IMR-90 (cell line): ENCODE measurements around the gene PFKL. TPM values are rescaled to one million over a fixed set of nuclear protein-coding genes. Genes with fewer than 3 reads are reported as not detected.

Experiments
- ATAC-seq: fragments of 200-7000 bp; cut with Tn5 transposase; 2 replicates; pipeline ENCODE4 v1.9.1; 2020; ENCODE audit warnings: low read depth, mild to moderate bottlenecking, moderate library complexity
- BruUV-seq: library from RNA; stranded (reverse); fragments of 400-500 nt; replicated peaks from 2 replicates; lab custom pipeline; 2021; lab: Mats Ljungman, UMichigan
- CTCF ChIA-PET: fragments of 300-600 bp; formaldehyde crosslinking; extraction: SDS; loops from one replicate; lab custom pipeline; 2021; ENCODE audit warnings: antibody characterized with exemption; lab: Yijun Ruan, JAX
- POLR2A ChIA-PET: fragments of 300-600 bp; sonication (Branson Sonifier 250); formaldehyde crosslinking; loops from one replicate; lab custom pipeline; 2022; ENCODE audit warnings: antibody characterized with exemption; ENCODE audit not compliant: unreplicated experiment; lab: Charles Lee
- DNase-seq: peaks from one replicate; pipeline ENCODE4 v3.0.0; 2013
- H2AFZ ChIP-seq: replicated peaks from 2 replicates; pipeline ENCODE3; 2013; ENCODE audit warnings: low read length, mild to moderate bottlenecking; ENCODE audit not compliant: poor library complexity
- H2AK5ac ChIP-seq: 2 replicates; pipeline ENCODE4 v1.6.1; 2013; ENCODE audit warnings: low read depth, low read length, inconsistent platforms
- H2AK9ac ChIP-seq: replicated peaks from 2 replicates; pipeline ENCODE3; 2013; ENCODE audit warnings: mild to moderate bottlenecking, low read depth, low read length, moderate library complexity; ENCODE audit not compliant: poor library complexity
- H2BK120ac ChIP-seq: 2 replicates; pipeline ENCODE4 v1.6.1; 2013; ENCODE audit warnings: low read depth, low read length, inconsistent platforms
- H2BK15ac ChIP-seq: 3 replicates; pipeline ENCODE4 v1.6.1; 2013; ENCODE audit warnings: low read depth, low read length, inconsistent platforms
- H2BK20ac ChIP-seq: 2 replicates; pipeline ENCODE4 v1.6.1; 2013; ENCODE audit warnings: low read depth, mild to moderate bottlenecking, inconsistent platforms, low read length, moderate library complexity
- H2BK5ac ChIP-seq: 2 replicates; pipeline ENCODE4 v1.6.1; 2013; ENCODE audit warnings: mild to moderate bottlenecking, low read depth, low read length, inconsistent platforms; ENCODE audit not compliant: poor library complexity, severe bottlenecking
- H3K14ac ChIP-seq: replicated peaks from 2 replicates; pipeline ENCODE4 v1.6.1; 2013; ENCODE audit warnings: low read depth, low read length, inconsistent platforms
- H3K18ac ChIP-seq: 2 replicates; pipeline ENCODE4 v1.6.1; 2013; ENCODE audit warnings: low read depth, low read length, control low read depth
- H3K23ac ChIP-seq: 2 replicates; pipeline ENCODE4 v1.6.1; 2013; ENCODE audit warnings: low read depth, low read length, inconsistent platforms
- H3K27ac ChIP-seq: 2 replicates; pipeline ENCODE4 v1.5.1; 2013; ENCODE audit warnings: mild to moderate bottlenecking, control low read depth, low read length; ENCODE audit not compliant: insufficient read depth
- H3K27me3 ChIP-seq: 2 replicates; pipeline ENCODE4 v1.6.1; 2013; ENCODE audit warnings: low read length; ENCODE audit not compliant: control insufficient read depth, insufficient read depth
- H3K36me3 ChIP-seq: 2 replicates; pipeline ENCODE4 v1.6.1; 2013; ENCODE audit warnings: low read length, mixed read lengths; ENCODE audit not compliant: control insufficient read depth, insufficient read depth
- H3K4ac ChIP-seq: 2 replicates; pipeline ENCODE4 v1.6.1; 2013; ENCODE audit warnings: low read depth, low read length, inconsistent platforms
- H3K4me1 ChIP-seq: 2 replicates; pipeline ENCODE4 v1.6.1; 2013; ENCODE audit warnings: low read length, mixed read lengths; ENCODE audit not compliant: control insufficient read depth, insufficient read depth
- H3K4me2 ChIP-seq: 2 replicates; pipeline ENCODE4 v1.6.1; 2013; ENCODE audit warnings: low read depth, mild to moderate bottlenecking, control low read depth, low read length, moderate library complexity
- H3K4me3 ChIP-seq: 2 replicates; pipeline ENCODE4 v1.5.1; 2013; ENCODE audit warnings: low read depth, mild to moderate bottlenecking, control low read depth, low read length, moderate library complexity; ENCODE audit not compliant: insufficient read depth
- H3K56ac ChIP-seq: 2 replicates; pipeline ENCODE4 v1.6.1; 2013; ENCODE audit warnings: low read length, inconsistent platforms; ENCODE audit not compliant: insufficient read depth; ENCODE audit errors: extremely low read depth
- H3K79me1 ChIP-seq, 2 experiments: 2 replicates each; pipeline ENCODE4 v1.6.1; 2013; ENCODE audit warnings: low read length in 2 of 2, inconsistent platforms in 1 of 2, low read depth in 1 of 2
- H3K9ac ChIP-seq: 2 replicates; pipeline ENCODE4 v1.6.1; 2013; ENCODE audit warnings: low read depth, low read length, control low read depth
- H3K9me1 ChIP-seq: 2 replicates; pipeline ENCODE4 v1.6.1; 2013; ENCODE audit warnings: low read length, inconsistent platforms; ENCODE audit not compliant: insufficient read depth
- H3K9me3 ChIP-seq: 2 replicates; pipeline ENCODE4 v1.6.1; 2013; ENCODE audit warnings: low read length; ENCODE audit not compliant: control insufficient read depth, insufficient read depth
- H4K20me1 ChIP-seq: 2 replicates; pipeline ENCODE4 v1.6.1; 2013; ENCODE audit warnings: low read length, inconsistent platforms; ENCODE audit not compliant: insufficient read depth
- H4K5ac ChIP-seq: 2 replicates; pipeline ENCODE4 v1.6.1; 2013; ENCODE audit warnings: mild to moderate bottlenecking, low read depth, low read length, control low read depth
- H4K8ac ChIP-seq, 2 experiments: 2 replicates each; pipeline ENCODE4 v1.6.1; 2013; ENCODE audit warnings: low read depth in 2 of 2, low read length in 2 of 2, control low read depth in 1 of 2, inconsistent platforms in 1 of 2
- H4K91ac ChIP-seq: 2 replicates; pipeline ENCODE4 v1.6.1; 2013; ENCODE audit warnings: low read depth, low read length, inconsistent platforms; ENCODE audit not compliant: insufficient read depth
- CEBPB ChIP-seq: IDR thresholded peaks from 2 replicates; pipeline ENCODE4 v1.6.1; 2012; ENCODE audit warnings: low read depth, low read length, improper control_type of control experiment
- CHD1 ChIP-seq: IDR thresholded peaks from 2 replicates; pipeline ENCODE4 v1.6.1; 2012; ENCODE audit warnings: low read depth, low read length, improper control_type of control experiment
- FOS ChIP-seq: fragments of 150-350 bp; IDR thresholded peaks from 2 replicates; pipeline ENCODE4 v1.6.1; 2016; ENCODE audit warnings: low read depth, low read length
- MAFK ChIP-seq: IDR thresholded peaks from 2 replicates; pipeline ENCODE4 v1.6.1; 2012; ENCODE audit warnings: low read depth, low read length, improper control_type of control experiment
- MAZ ChIP-seq: IDR thresholded peaks from 2 replicates; pipeline ENCODE4 v1.6.1; 2012; ENCODE audit warnings: low read depth, mild to moderate bottlenecking, low read length, improper control_type of control experiment, moderate library complexity, borderline replicate concordance
- MXI1 ChIP-seq: IDR thresholded peaks from 2 replicates; pipeline ENCODE4 v1.6.1; 2012; ENCODE audit warnings: low read depth, mild to moderate bottlenecking, low read length, moderate library complexity, borderline replicate concordance
- NFE2L2 ChIP-seq: fragments of 150-350 bp; IDR thresholded peaks from 2 replicates; pipeline ENCODE4 v1.6.1; 2016; ENCODE audit warnings: low read depth, mild to moderate bottlenecking, low read length
- POLR2A ChIP-seq: IDR thresholded peaks from 2 replicates; pipeline ENCODE4 v1.6.1; 2012; ENCODE audit warnings: mild to moderate bottlenecking, low read depth, low read length
- RAD21 ChIP-seq: IDR thresholded peaks from 2 replicates; pipeline ENCODE4 v1.6.1; 2012; ENCODE audit warnings: low read length, improper control_type of control experiment
- RCOR1 ChIP-seq: IDR thresholded peaks from 2 replicates; pipeline ENCODE4 v1.6.1; 2012; ENCODE audit warnings: mild to moderate bottlenecking, low read length, improper control_type of control experiment; ENCODE audit not compliant: insufficient replicate concordance
- RFX5 ChIP-seq: IDR thresholded peaks from 2 replicates; pipeline ENCODE4 v1.8.0; 2012; ENCODE audit warnings: low read depth, mild to moderate bottlenecking, low read length, moderate library complexity
- SMC3 ChIP-seq: fragments of 150-350 bp; IDR thresholded peaks from 2 replicates; pipeline ENCODE4 v1.6.1; 2016; ENCODE audit warnings: low read depth, mild to moderate bottlenecking, antibody characterized with exemption, low read length, moderate library complexity
- WGBS, 2 experiments: methylation state at CpG; one replicate each; pipeline versions ENCODE4 v1.1.5 to v1.1.7; 2013; ENCODE audit warnings: missing lambda C conversion rate in 2 of 2; ENCODE audit not compliant: insufficient read length in 1 of 2; ENCODE audit errors: extremely low coverage in 2 of 2; 5-methylcytosine and 5-hydroxymethylcytosine counted together
- dilution Hi-C: fragments of 300-500 bp; cut with HindIII; formaldehyde crosslinking; loops from one replicate; pipeline ENCODE4 v1.14.3; 2018; ENCODE audit warnings: low sequenced_read_pairs; ENCODE audit not compliant: unreplicated experiment
- in situ Hi-C: fragments of 300-500 bp; cut with MboI; formaldehyde crosslinking; loops from 3 replicates; pipeline ENCODE4 v1.14.3; 2019; ENCODE audit warnings: low sequenced_read_pairs, inconsistent platforms, mixed read lengths
- intact Hi-C: fragments of 100-400 bp; cut with micrococcal nuclease; formaldehyde crosslinking; loops from 2 replicates; pipeline ENCODE4 v1.10.0; 2022
- polyA plus RNA-seq, 3 experiments: library from polyadenylated mRNA; depleted of rRNA; stranded (reverse); fragments of >200 nt; gene quantifications; 2 replicates each; pipeline ENCODE4 v1.2.3, GENCODE V29; 2012; ENCODE audit warnings: low replicate concordance in 1 of 3
- total RNA-seq: library from RNA; depleted of rRNA; stranded (reverse); fragments of >200 nt; gene quantifications from 2 replicates; pipeline ENCODE4 v1.2.3, GENCODE V29; 2012
- TF ChIP-seq, protein P1 (sequence below): conservative IDR thresholded peaks from 2 replicates; pipeline ENCODE4 v1.5.1; 2012; ENCODE audit warnings: mild to moderate bottlenecking, low read depth, low read length, improper control_type of control experiment
- TF ChIP-seq, protein P2 (sequence below): fragments of 150-350 bp; IDR thresholded peaks from 2 replicates; pipeline ENCODE4 v1.6.1; 2017; ENCODE audit warnings: mild to moderate bottlenecking, antibody characterized with exemption, low read length, low read depth
- TF ChIP-seq, protein P3 (sequence below): fragments of 150-350 bp; IDR thresholded peaks from 2 replicates; pipeline ENCODE4 v1.6.1; 2016; ENCODE audit warnings: low read depth, mild to moderate bottlenecking, low read length, moderate library complexity, borderline replicate concordance

The PFKL gene
- total and polyA plus RNA-seq, 2 of the 4 experiments (the other 2 are of a cell fraction), result 103 to 126 TPM

DNA sequence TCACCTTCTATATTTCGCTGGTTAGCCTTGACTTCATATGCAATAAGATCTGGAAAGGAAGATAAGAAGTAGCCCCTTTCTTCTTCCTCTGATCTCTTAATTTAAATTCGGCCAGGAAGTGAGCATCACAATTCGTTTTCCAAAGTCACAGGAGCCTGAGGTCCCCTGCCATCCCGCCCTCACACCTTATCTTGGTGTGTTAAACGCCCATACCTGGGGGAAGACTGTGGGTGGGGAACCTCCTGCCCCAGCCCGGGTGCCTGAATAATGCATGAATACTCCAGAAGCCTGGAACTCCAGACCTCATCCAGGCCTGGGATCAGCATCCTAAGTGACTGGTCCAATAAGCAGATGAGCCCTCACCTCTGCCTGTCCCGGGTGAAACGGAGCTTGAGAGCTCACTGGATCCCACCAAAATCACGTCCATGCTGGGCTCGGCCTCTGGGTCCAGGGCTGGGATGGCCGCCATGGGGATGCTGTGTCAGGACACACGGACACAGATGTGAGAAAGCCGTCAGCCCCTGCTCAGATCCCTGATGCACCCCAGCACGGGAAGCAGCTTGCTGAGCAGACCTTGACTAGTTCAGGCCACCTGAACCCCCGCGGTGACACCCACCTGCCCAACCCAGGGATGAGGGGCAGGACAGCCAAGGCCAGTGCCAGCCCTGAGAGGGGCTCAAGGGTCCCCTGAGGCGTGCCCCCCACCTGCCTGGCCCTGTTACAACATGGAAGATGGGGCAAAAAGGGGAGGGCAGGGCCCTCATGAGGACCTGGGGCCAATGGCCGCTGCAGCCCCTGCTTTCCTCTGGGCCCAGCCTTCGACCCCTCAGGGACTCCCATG, 38.8 kb upstream of the PFKL start:
- Histone ChIP-seq H3K27me3 (peaks cover 22% of the 10 kb centered on the region), H3K27ac (no peak overlapping the region), H4K91ac (no peak overlapping the region), H3K4me3 (no peak overlapping the region), H2BK20ac (no peak overlapping the region), H3K14ac (no peak overlapping the region), H3K4me2 (no peak overlapping the region), H3K9me1 (no peaks in the 10 kb centered on the region), H2AFZ (no peak overlapping the region), H4K8ac (no peak overlapping the region), H3K56ac (no peak overlapping the region), H3K23ac (no peak overlapping the region), H3K4ac (no peak overlapping the region), H2AK5ac (no peak overlapping the region), H3K9ac (no peak overlapping the region), H3K4me1 (no peaks in the 10 kb centered on the region), H3K9me3 (peaks cover 8% of the 10 kb centered on the region), H2BK120ac (no peak overlapping the region), H4K20me1 (no peaks in the 10 kb centered on the region), H2AK9ac (no peak overlapping the region), H4K5ac (no peak overlapping the region), H2BK5ac (no peak overlapping the region), H3K18ac (no peak overlapping the region), H2BK15ac (no peak overlapping the region), H3K36me3 (no peaks in the 10 kb centered on the region), H3K79me1 (no peaks in the 10 kb centered on the region)
- in situ Hi-C loops, result no loop called here
- dilution Hi-C loops, result no loop called here
- 81% methylated on average over 9 of the region's 19 CpGs; no CpG with 5 or more reads in 1 of the 2 experiments for WGBS, 2 experiments
- ChIA-PET CTCF (no interaction called here), POLR2A (no interaction called here)
- BruUV-seq, result no TSS peak
- ATAC-seq, result no peak
- DNase-seq, result no peak
- intact Hi-C loops, result no loop called here
- TF ChIP-seq RAD21 (no peak), MXI1 (no peak), NFE2L2 (no peak), SMC3 (no peak), FOS (no peak), CHD1 (no peak), MAZ (no peak), MAFK (no peak), CEBPB (no peak), POLR2A (no peak), RCOR1 (no peak), RFX5 (no peak)
- TF ChIP-seq, protein P1, sequence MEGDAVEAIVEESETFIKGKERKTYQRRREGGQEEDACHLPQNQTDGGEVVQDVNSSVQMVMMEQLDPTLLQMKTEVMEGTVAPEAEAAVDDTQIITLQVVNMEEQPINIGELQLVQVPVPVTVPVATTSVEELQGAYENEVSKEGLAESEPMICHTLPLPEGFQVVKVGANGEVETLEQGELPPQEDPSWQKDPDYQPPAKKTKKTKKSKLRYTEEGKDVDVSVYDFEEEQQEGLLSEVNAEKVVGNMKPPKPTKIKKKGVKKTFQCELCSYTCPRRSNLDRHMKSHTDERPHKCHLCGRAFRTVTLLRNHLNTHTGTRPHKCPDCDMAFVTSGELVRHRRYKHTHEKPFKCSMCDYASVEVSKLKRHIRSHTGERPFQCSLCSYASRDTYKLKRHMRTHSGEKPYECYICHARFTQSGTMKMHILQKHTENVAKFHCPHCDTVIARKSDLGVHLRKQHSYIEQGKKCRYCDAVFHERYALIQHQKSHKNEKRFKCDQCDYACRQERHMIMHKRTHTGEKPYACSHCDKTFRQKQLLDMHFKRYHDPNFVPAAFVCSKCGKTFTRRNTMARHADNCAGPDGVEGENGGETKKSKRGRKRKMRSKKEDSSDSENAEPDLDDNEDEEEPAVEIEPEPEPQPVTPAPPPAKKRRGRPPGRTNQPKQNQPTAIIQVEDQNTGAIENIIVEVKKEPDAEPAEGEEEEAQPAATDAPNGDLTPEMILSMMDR, result no peak
- TF ChIP-seq, protein P2, sequence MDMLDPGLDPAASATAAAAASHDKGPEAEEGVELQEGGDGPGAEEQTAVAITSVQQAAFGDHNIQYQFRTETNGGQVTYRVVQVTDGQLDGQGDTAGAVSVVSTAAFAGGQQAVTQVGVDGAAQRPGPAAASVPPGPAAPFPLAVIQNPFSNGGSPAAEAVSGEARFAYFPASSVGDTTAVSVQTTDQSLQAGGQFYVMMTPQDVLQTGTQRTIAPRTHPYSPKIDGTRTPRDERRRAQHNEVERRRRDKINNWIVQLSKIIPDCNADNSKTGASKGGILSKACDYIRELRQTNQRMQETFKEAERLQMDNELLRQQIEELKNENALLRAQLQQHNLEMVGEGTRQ, result no peak
- TF ChIP-seq, protein P3, sequence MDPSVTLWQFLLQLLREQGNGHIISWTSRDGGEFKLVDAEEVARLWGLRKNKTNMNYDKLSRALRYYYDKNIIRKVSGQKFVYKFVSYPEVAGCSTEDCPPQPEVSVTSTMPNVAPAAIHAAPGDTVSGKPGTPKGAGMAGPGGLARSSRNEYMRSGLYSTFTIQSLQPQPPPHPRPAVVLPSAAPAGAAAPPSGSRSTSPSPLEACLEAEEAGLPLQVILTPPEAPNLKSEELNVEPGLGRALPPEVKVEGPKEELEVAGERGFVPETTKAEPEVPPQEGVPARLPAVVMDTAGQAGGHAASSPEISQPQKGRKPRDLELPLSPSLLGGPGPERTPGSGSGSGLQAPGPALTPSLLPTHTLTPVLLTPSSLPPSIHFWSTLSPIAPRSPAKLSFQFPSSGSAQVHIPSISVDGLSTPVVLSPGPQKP, result no peak
